SU-DHL-6 (cell line): ENCODE results near the gene SUN5.

Experiments
- H2AFZ ChIP-seq: fragments of 200-600 bp; sonication (generic); 2 replicates; pipeline ENCODE4 v1.6.1; 2014; ENCODE audit warnings: low read depth, mild to moderate bottlenecking, moderate library complexity, mixed read lengths, antibody characterized with exemption, low read length; ENCODE audit not compliant: severe bottlenecking
- H3F3A ChIP-seq: fragments of 200-600 bp; shearing (Covaris generic); 2 replicates; pipeline ENCODE4 v1.6.0; 2016; ENCODE audit warnings: antibody characterized with exemption, mild to moderate bottlenecking; ENCODE audit not compliant: insufficient read depth
- H3K27ac ChIP-seq: fragments of 200-600 bp; sonication (generic); 2 replicates; pipeline ENCODE4 v1.5.1; 2016; ENCODE audit warnings: low read depth, mild to moderate bottlenecking, low read length, moderate library complexity, mixed read lengths
- H3K27me3 ChIP-seq: fragments of 200-600 bp; sonication (generic), shearing (Covaris generic); 2 replicates; pipeline ENCODE4 v1.6.0; 2014; ENCODE audit warnings: mild to moderate bottlenecking, low read length
- H3K36me3 ChIP-seq: fragments of 200-600 bp; sonication (generic); 2 replicates; pipeline ENCODE4 v1.6.1; 2014; ENCODE audit warnings: mild to moderate bottlenecking, low read length, mixed read lengths
- H3K4me2 ChIP-seq: fragments of 300-600, 200-600 bp; shearing (Covaris generic), sonication (generic); 2 replicates; pipeline ENCODE4 v1.6.0; 2014; ENCODE audit warnings: low read length, low read depth, mild to moderate bottlenecking; ENCODE audit not compliant: poor library complexity, severe bottlenecking
- H3K4me3 ChIP-seq: fragments of 200-600 bp; sonication (generic); 2 replicates; pipeline ENCODE4 v1.5.1; 2014; ENCODE audit warnings: antibody characterized with exemption, low read length, mild to moderate bottlenecking, mixed read lengths; ENCODE audit not compliant: insufficient read depth, poor library complexity, severe bottlenecking
- H3K79me2 ChIP-seq: fragments of 200-600 bp; sonication (generic); 2 replicates; pipeline ENCODE4 v1.6.1; 2014; ENCODE audit warnings: mild to moderate bottlenecking, low read length, moderate library complexity; ENCODE audit not compliant: insufficient read depth
- H3K9ac ChIP-seq: fragments of 200-600 bp; sonication (generic); 2 replicates; pipeline ENCODE4 v1.7.0; 2014; ENCODE audit warnings: mild to moderate bottlenecking, low read length
- H3K9me2 ChIP-seq: fragments of 200-600 bp; sonication (generic); replicated peaks from 2 replicates; pipeline ENCODE4 v1.6.1; 2014; ENCODE audit warnings: low read length; ENCODE audit not compliant: insufficient read depth
- H3K9me3 ChIP-seq: fragments of 200-600 bp; sonication (generic); 2 replicates; pipeline ENCODE4 v1.6.1; 2014; ENCODE audit warnings: low read length, mixed read lengths; ENCODE audit not compliant: insufficient read depth
- H4K20me1 ChIP-seq: fragments of 200-600 bp; sonication (generic); 2 replicates; pipeline ENCODE4 v1.6.1; 2014; ENCODE audit warnings: low read depth, mild to moderate bottlenecking, antibody characterized with exemption, low read length, moderate library complexity, mixed read lengths
- CTCF ChIP-seq: fragments of 200-600 bp; sonication (generic); IDR thresholded peaks from one replicate; pipeline ENCODE4 v1.5.1; 2017; ENCODE audit warnings: antibody characterized with exemption, mild to moderate bottlenecking, low read length, moderate library complexity; ENCODE audit not compliant: insufficient read depth, poor library complexity, severe bottlenecking
- EZH2phosphoT487 ChIP-seq: fragments of 200-600 bp; sonication (generic), shearing (Covaris generic); conservative IDR thresholded peaks from 2 replicates; pipeline ENCODE4 v1.6.1; 2018; ENCODE audit warnings: mild to moderate bottlenecking, antibody characterized with exemption, low read length, moderate library complexity, mixed read lengths

Gene SUN5

GRCh38 chr20:33024243-33024560, 20.0 kb upstream of the SUN5 start:
- no peak overlapping the region for H3K4me3 ChIP-seq
- no peak for TF ChIP-seq EZH2phosphoT487
- TF ChIP-seq CTCF: no peak
- no peak overlapping the region for H3K4me2 ChIP-seq
- no peaks in the 10 kb centered on the region for H3K79me2 ChIP-seq
- H3K9me3 ChIP-seq: no peaks in the 10 kb centered on the region
- H3F3A ChIP-seq: no peaks in the 10 kb centered on the region
- no peaks in the 10 kb centered on the region for H3K9me2 ChIP-seq
- no peak overlapping the region for H3K27ac ChIP-seq
- H3K36me3 ChIP-seq: no peaks in the 10 kb centered on the region
- no peak overlapping the region for H3K9ac ChIP-seq
- no peak overlapping the region for H2AFZ ChIP-seq
- H3K27me3 ChIP-seq: no peaks in the 10 kb centered on the region
- no peaks in the 10 kb centered on the region for H4K20me1 ChIP-seq

- H3K4me2 ChIP-seq: no peak overlapping the region
- H3F3A ChIP-seq: no peaks in the 10 kb centered on the region
- no peak overlapping the region for H3K4me3 ChIP-seq
- H3K9me2 ChIP-seq: no peaks in the 10 kb centered on the region
- H2AFZ ChIP-seq: no peak overlapping the region
- H3K27me3 ChIP-seq: no peaks in the 10 kb centered on the region
- TF ChIP-seq EZH2phosphoT487: no peak
- no peak for TF ChIP-seq CTCF
- no peaks in the 10 kb centered on the region for H3K9me3 ChIP-seq
- H3K36me3 ChIP-seq: no peaks in the 10 kb centered on the region
- no peaks in the 10 kb centered on the region for H3K79me2 ChIP-seq
- no peak overlapping the region for H3K27ac ChIP-seq
- no peak overlapping the region for H3K9ac ChIP-seq
- no peaks in the 10 kb centered on the region for H4K20me1 ChIP-seq
Observed at GRCh38 chr20:33023439-33024242, 19.4 kb upstream of the SUN5 start.

- no peaks in the 10 kb centered on the region for H3K9me3 ChIP-seq
- H3K9me2 ChIP-seq: no peaks in the 10 kb centered on the region
- no peaks in the 10 kb centered on the region for H3F3A ChIP-seq
- no peak overlapping the region for H2AFZ ChIP-seq
- H3K4me3 ChIP-seq: no peak overlapping the region
- H3K9ac ChIP-seq: no peak overlapping the region
- H3K4me2 ChIP-seq: no peak overlapping the region
- no peak overlapping the region for H3K27ac ChIP-seq
- no peaks in the 10 kb centered on the region; the same call in 1 of the 2 replicates for H3K27me3 ChIP-seq
- TF ChIP-seq CTCF: no peak
- TF ChIP-seq EZH2phosphoT487: no peak
- H3K79me2 ChIP-seq: no peaks in the 10 kb centered on the region
- H4K20me1 ChIP-seq: no peaks in the 10 kb centered on the region
- no peaks in the 10 kb centered on the region for H3K36me3 ChIP-seq
Observed at GRCh38 chr20:33022694-33023438, 18.6 kb upstream of the SUN5 start.
